Parathyroid adenoma (tissue), 2 donors: Measurements from ENCODE around the gene NDUFB7.
A peak's percentile ranks its signal among the peaks of the same experiment; 100 is the strongest.
"Not testable (repeated sequence)": the region's sequence is repeated elsewhere in the genome, so short reads cannot be mapped to it uniquely, and the experiment has no call there.

Experiments
- H2AFZ ChIP-seq: fragments of 300-600 bp; sonication (generic); one replicate; pipeline ENCODE4 v1.7.0; 2017; ENCODE audit warnings: antibody characterized with exemption, mild to moderate bottlenecking
- H3K27ac ChIP-seq: fragments of 300-600 bp; sonication (generic); one replicate; pipeline ENCODE4 v1.7.0; 2017
- H3K27me3 ChIP-seq: fragments of 300-600 bp; sonication (generic); one replicate; pipeline ENCODE4 v1.7.0; 2017; ENCODE audit warnings: low read length; ENCODE audit not compliant: control insufficient read depth, insufficient read depth
- H3K36me3 ChIP-seq: fragments of 300-600 bp; sonication (generic); one replicate; pipeline ENCODE4 v1.7.0; 2017; ENCODE audit warnings: low read length; ENCODE audit not compliant: control insufficient read depth, insufficient read depth
- H3K4me1 ChIP-seq: fragments of 300-600 bp; sonication (generic); one replicate; pipeline ENCODE4 v1.7.0; 2017; ENCODE audit warnings: control low read depth
- H3K4me2 ChIP-seq: fragments of 300-600 bp; sonication (generic); one replicate; pipeline ENCODE4 v1.7.0; 2017; ENCODE audit warnings: low read length
- H3K4me3 ChIP-seq: fragments of 300-600 bp; sonication (generic); one replicate; pipeline ENCODE4 v1.7.0; 2017; ENCODE audit warnings: low read depth, low read length
- H3K79me2 ChIP-seq: fragments of 300-600 bp; sonication (generic); one replicate; pipeline ENCODE4 v1.7.0; 2017; ENCODE audit warnings: control low read depth
- H3K9ac ChIP-seq: fragments of 300-600 bp; sonication (generic); one replicate; pipeline ENCODE4 v1.7.0; 2017; ENCODE audit warnings: mild to moderate bottlenecking
- H3K9me3 ChIP-seq: fragments of 300-600 bp; sonication (generic); one replicate; pipeline ENCODE4 v1.7.0; 2017; ENCODE audit warnings: low read length; ENCODE audit not compliant: control insufficient read depth
- CTCF ChIP-seq: fragments of 300-600 bp; sonication (generic); IDR thresholded peaks from one replicate; pipeline ENCODE4 v1.7.0; 2017; ENCODE audit warnings: antibody characterized with exemption, mild to moderate bottlenecking
- donor health status: primary hyperparathyroidism.

Gene NDUFB7

GRCh38 chr19:14571695-14572490 lies at the start of gene NDUFB7:
Gene NDUFB7 (minus strand): TSS chr19:14572066. CDS start chr19:14572000, 66 bp downstream.
- H3K27me3 ChIP-seq, result no peaks in the 10 kb centered on the region
- H3K36me3 ChIP-seq, result no peaks in the 10 kb centered on the region
- H3K4me1 ChIP-seq, result peaks cover 9% of the 10 kb centered on the region
- H2AFZ ChIP-seq, result peak within 1 kb of the TSS; percentile 94
- H3K4me3 ChIP-seq, result peak within 1 kb of the TSS; percentile 100
- H3K9me3 ChIP-seq, result no peaks in the 10 kb centered on the region
- TF ChIP-seq CTCF, result peak; percentile 86
- H3K4me2 ChIP-seq, result peak within 1 kb of the TSS; percentile 98
- peaks cover 23% of the 10 kb centered on the region for H3K79me2 ChIP-seq
- peak within 1 kb of the TSS; percentile 91 for H3K27ac ChIP-seq
- H3K9ac ChIP-seq, result peak within 1 kb of the TSS; percentile 78

DNA sequence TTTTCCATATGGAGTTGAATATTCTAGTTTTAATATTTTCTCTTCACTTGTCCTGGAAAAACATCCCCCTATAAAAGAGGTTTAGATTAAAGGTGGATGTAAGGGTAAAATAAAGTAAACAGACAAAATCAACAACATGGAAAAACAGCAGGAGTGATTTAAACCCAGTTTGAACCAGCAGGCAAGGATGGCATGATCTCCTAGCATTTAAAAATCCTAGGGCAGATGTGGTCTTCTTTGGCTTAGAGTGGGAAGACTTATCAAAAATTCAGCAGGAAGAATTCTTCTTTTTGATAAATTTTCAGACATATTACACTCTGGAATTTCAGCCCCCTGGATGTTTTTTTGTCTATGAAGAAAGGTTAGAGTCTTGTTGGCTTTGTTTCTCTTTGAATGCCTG lies 47.5 kb upstream of the NDUFB7 start:
- H3K27ac ChIP-seq, result no peak overlapping the region
- no peak overlapping the region for H3K9ac ChIP-seq
- no peaks in the 10 kb centered on the region for H3K79me2 ChIP-seq
- no peak for TF ChIP-seq CTCF
- no peaks in the 10 kb centered on the region for H3K4me1 ChIP-seq
- no peaks in the 10 kb centered on the region for H3K27me3 ChIP-seq
- no peaks in the 10 kb centered on the region for H3K9me3 ChIP-seq
- H3K4me2 ChIP-seq, result no peak overlapping the region
- H3K36me3 ChIP-seq, result no peaks in the 10 kb centered on the region
- H3K4me3 ChIP-seq, result no peak overlapping the region
- H2AFZ ChIP-seq, result no peak overlapping the region

- H3K36me3 ChIP-seq, result no peaks in the 10 kb centered on the region
- no peak overlapping the region for H3K27ac ChIP-seq
- no peak overlapping the region for H3K9ac ChIP-seq
- TF ChIP-seq CTCF, result no peak
- H3K27me3 ChIP-seq, result no peaks in the 10 kb centered on the region
- no peaks in the 10 kb centered on the region for H3K4me1 ChIP-seq
- no peaks in the 10 kb centered on the region for H3K9me3 ChIP-seq
- no peak overlapping the region for H3K4me3 ChIP-seq
- no peaks in the 10 kb centered on the region for H3K79me2 ChIP-seq
- H3K4me2 ChIP-seq, result no peak overlapping the region
- no peak overlapping the region for H2AFZ ChIP-seq
Measured at GRCh38 chr19:14616407-14616806, 44.5 kb upstream of the NDUFB7 start.

- Histone ChIP-seq H3K4me3 (no peak overlapping the region), H3K9me3 (no peaks in the 10 kb centered on the region), H3K27ac (no peak overlapping the region), H3K4me1 (no peaks in the 10 kb centered on the region), H3K9ac (no peak overlapping the region), H3K4me2 (no peak overlapping the region), H2AFZ (no peak overlapping the region), H3K27me3 (no peaks in the 10 kb centered on the region), H3K36me3 (no peaks in the 10 kb centered on the region), H3K79me2 (no peaks in the 10 kb centered on the region)
- TF ChIP-seq CTCF, result no peak
Measured at GRCh38 chr19:14615623-14616022, 43.8 kb upstream of the NDUFB7 start.

- no peaks in the 10 kb centered on the region for H3K79me2 ChIP-seq
- TF ChIP-seq CTCF, result no peak
- H3K27me3 ChIP-seq, result no peaks in the 10 kb centered on the region
- no peak overlapping the region for H3K4me3 ChIP-seq
- no peak overlapping the region for H3K9ac ChIP-seq
- no peak overlapping the region for H3K27ac ChIP-seq
- no peak overlapping the region for H2AFZ ChIP-seq
- H3K4me1 ChIP-seq, result no peaks in the 10 kb centered on the region
- no peak overlapping the region for H3K4me2 ChIP-seq
- no peaks in the 10 kb centered on the region for H3K9me3 ChIP-seq
- no peaks in the 10 kb centered on the region for H3K36me3 ChIP-seq
Measured at GRCh38 chr19:14614099-14614412, 42.2 kb upstream of the NDUFB7 start.

DNA sequence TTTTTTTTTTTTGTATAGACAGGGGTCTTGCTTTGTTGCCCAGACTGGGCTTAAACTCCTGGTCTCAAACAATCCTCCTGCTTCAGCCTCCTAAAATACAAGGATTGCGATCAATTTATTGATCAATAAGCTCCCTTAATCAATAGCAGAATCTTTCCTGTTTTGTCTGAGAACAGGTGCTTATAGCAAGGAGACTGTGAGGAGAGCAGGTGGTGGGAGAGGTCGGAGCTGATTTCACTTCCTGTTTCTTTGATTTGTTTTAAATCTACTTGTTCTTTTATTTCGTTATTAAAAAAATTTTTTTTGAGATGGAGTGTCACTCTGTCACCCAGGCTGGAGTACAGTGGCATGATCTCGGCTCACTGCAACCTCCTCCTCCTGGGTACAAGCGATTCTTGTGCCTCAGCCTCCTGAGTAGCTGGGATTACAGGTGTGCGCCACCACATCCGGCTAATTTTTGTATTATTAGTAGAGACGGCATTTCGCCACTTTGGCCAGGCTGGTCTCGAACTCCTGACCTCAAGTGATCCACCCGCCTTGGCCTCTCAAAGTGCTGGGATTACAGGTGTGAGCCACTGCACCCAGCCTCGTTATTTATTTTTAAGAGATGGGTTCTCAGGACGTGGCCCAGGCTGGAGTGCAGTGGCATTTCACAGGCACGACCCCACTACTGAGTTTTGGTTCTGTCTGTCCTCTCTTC lies 41.7 kb upstream of the NDUFB7 start:
- not testable (repeated sequence) for H3K9me3 ChIP-seq, H3K27ac ChIP-seq, H3K4me2 ChIP-seq, H3K27me3 ChIP-seq, H3K4me3 ChIP-seq, H3K36me3 ChIP-seq, H3K9ac ChIP-seq, H2AFZ ChIP-seq, H3K4me1 ChIP-seq, H3K79me2 ChIP-seq
